Mesenchymal stem cell (in vitro differentiated cells and primary cell): ENCODE measurements around the gene ABCA4.

Experiments used
- DNase-seq: peaks from one replicate; pipeline ENCODE4 v3.0.0-alpha.2; 2013
- H2AFZ ChIP-seq: one replicate; pipeline ENCODE4 v1.6.1; 2013; ENCODE audit warnings: low read depth, mild to moderate bottlenecking, control low read depth, inconsistent platforms, low read length, moderate library complexity
- H2AK5ac ChIP-seq: 2 replicates; pipeline ENCODE4 v1.6.1; 2013; ENCODE audit warnings: low read length, moderate library complexity, mild to moderate bottlenecking, inconsistent platforms; ENCODE audit not compliant: severe bottlenecking
- H2BK120ac ChIP-seq: one replicate; pipeline ENCODE4 v1.6.1; 2013; ENCODE audit warnings: low read depth, mild to moderate bottlenecking, inconsistent platforms, low read length, moderate library complexity
- H2BK12ac ChIP-seq, 2 experiments: one replicate each; pipeline ENCODE4 v1.6.1; 2013; ENCODE audit warnings: inconsistent platforms in 2 of 2, low read length in 2 of 2, mild to moderate bottlenecking in 2 of 2, moderate library complexity in 2 of 2, control low read depth in 1 of 2
- H2BK15ac ChIP-seq: one replicate; pipeline ENCODE4 v1.6.1; 2013; ENCODE audit warnings: mild to moderate bottlenecking, low read depth, inconsistent platforms; ENCODE audit not compliant: poor library complexity, severe bottlenecking
- H2BK5ac ChIP-seq: 2 replicates; pipeline ENCODE4 v1.6.1; 2013; ENCODE audit warnings: low read depth, mild to moderate bottlenecking, low read length, control low read depth, inconsistent platforms; ENCODE audit not compliant: poor library complexity, severe bottlenecking
- H3K14ac ChIP-seq, 2 experiments: one replicate each; pipeline ENCODE4 v1.6.1; 2013; ENCODE audit warnings: inconsistent platforms in 2 of 2, low read length in 2 of 2, control low read depth in 1 of 2, mild to moderate bottlenecking in 1 of 2, moderate library complexity in 1 of 2
- H3K18ac ChIP-seq, 2 experiments: one replicate each; pipeline ENCODE4 v1.6.1; 2013; ENCODE audit warnings: inconsistent platforms in 2 of 2, low read length in 2 of 2, control low read depth in 1 of 2, low read depth in 1 of 2, mild to moderate bottlenecking in 1 of 2
- H3K23ac ChIP-seq, 2 experiments: one replicate each; pipeline ENCODE4 v1.6.1; 2013; ENCODE audit warnings: inconsistent platforms in 2 of 2, low read length in 2 of 2, mild to moderate bottlenecking in 2 of 2, moderate library complexity in 2 of 2, control low read depth in 1 of 2
- H3K27ac ChIP-seq: 2 replicates; pipeline ENCODE4 v1.5.1; 2013; ENCODE audit warnings: mild to moderate bottlenecking, moderate library complexity, low read length, control low read depth, inconsistent platforms; ENCODE audit not compliant: poor library complexity, severe bottlenecking
- H3K27me3 ChIP-seq, 2 experiments: 2 replicates each; pipeline versions ENCODE4 v1.6.1 to v1.7.0; 2013; ENCODE audit warnings: low read length in 2 of 2, mild to moderate bottlenecking in 2 of 2, moderate library complexity in 2 of 2, control low read depth in 1 of 2, inconsistent platforms in 1 of 2; ENCODE audit not compliant: control insufficient read depth in 1 of 2, insufficient read depth in 1 of 2
- H3K36me3 ChIP-seq, 2 experiments: 2 replicates each; pipeline versions ENCODE4 v1.6.1 to v1.7.0; 2013; ENCODE audit warnings: low read length in 2 of 2, control low read depth in 1 of 2, inconsistent platforms in 1 of 2, low read depth in 1 of 2, mild to moderate bottlenecking in 1 of 2; ENCODE audit not compliant: insufficient read depth in 2 of 2, control insufficient read depth in 1 of 2
- H3K4ac ChIP-seq, 2 experiments: one replicate each; pipeline ENCODE4 v1.6.1; 2013; ENCODE audit warnings: inconsistent platforms in 2 of 2, low read length in 2 of 2, mild to moderate bottlenecking in 2 of 2, moderate library complexity in 2 of 2, control low read depth in 1 of 2, low read depth in 1 of 2
- H3K4me1 ChIP-seq: 2 replicates; pipeline ENCODE4 v1.6.1; 2013; ENCODE audit warnings: low read depth, low read length, control low read depth; ENCODE audit not compliant: control insufficient read depth, insufficient read depth
- H3K4me2 ChIP-seq: 2 replicates; pipeline ENCODE4 v1.6.1; 2013; ENCODE audit warnings: low read length, mild to moderate bottlenecking, inconsistent platforms; ENCODE audit not compliant: poor library complexity, severe bottlenecking
- H3K4me3 ChIP-seq, 2 experiments: 2 replicates each; pipeline versions ENCODE4 v1.5.1 to v1.7.0; 2013; ENCODE audit warnings: low read length in 2 of 2, mild to moderate bottlenecking in 2 of 2, control low read depth in 1 of 2, low read depth in 1 of 2; ENCODE audit not compliant: insufficient read depth in 1 of 2
- H3K79me1 ChIP-seq: replicated peaks from 2 replicates; pipeline ENCODE4 v1.6.1; 2013; ENCODE audit warnings: mild to moderate bottlenecking, control low read depth, low read length, inconsistent platforms; ENCODE audit not compliant: poor library complexity, severe bottlenecking
- H3K9ac ChIP-seq: 2 replicates; pipeline ENCODE4 v1.7.0; 2013; ENCODE audit warnings: mild to moderate bottlenecking, low read length, moderate library complexity
- H3K9me3 ChIP-seq: 2 replicates; pipeline ENCODE4 v1.7.0; 2013; ENCODE audit warnings: mild to moderate bottlenecking, low read length; ENCODE audit not compliant: control insufficient read depth
- H4K8ac ChIP-seq: one replicate; pipeline ENCODE4 v1.6.1; 2013; ENCODE audit warnings: inconsistent platforms, mild to moderate bottlenecking, low read length, moderate library complexity
- H4K91ac ChIP-seq: one replicate; pipeline ENCODE4 v1.6.1; 2013; ENCODE audit warnings: mild to moderate bottlenecking, low read length, inconsistent platforms
- WGBS: methylation state at CpG from one replicate; pipeline ENCODE4 v1.1.7; 2013; ENCODE audit warnings: mixed read lengths; 5-methylcytosine and 5-hydroxymethylcytosine counted together

ABCA4 gene

DNA sequence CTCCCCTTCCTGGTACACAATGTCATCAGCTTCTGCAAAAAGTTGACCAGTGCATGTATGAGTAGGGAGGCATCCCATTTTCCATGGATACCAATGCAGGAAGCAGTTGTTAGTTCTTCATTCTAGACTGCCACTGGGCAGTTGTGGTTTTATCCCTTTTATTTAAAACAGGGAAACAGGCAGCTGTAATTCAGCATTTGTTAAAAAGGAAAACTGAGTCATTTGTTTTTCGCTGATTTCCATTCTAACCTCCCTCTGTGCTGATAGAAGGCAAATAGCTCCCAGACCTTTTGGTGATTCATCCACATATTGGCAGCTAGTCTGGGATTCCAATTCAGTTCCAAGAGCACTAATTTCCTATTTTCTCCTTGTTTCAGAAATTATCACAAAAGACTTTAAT, 21.1 kb upstream of the ABCA4 start:
- no peak overlapping the region for H3K14ac ChIP-seq
- peak overlapping the region; percentile 34 for H3K9ac ChIP-seq

DNA sequence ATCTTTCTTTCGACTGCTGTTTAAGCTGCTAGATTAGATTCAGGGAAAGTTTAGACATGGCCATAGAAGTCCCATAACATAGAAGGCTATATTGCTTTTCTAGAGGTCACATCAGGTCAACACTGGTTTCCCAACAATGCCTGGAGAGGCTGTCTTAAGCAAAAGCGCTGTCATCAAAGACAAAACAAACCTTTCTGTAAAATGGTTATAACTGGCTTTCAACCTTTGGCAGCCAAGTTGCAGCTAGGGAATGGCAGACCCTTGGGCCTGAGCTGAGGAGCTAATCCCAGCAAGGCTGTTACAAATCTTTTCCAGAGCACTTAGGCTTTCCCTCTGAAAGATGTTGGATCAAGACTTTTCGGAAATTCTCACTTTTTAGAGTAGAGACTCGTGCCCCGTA, 11.2 kb upstream of the ABCA4 start:
- WGBS, result 92% methylated on average over 5 of the region's 5 CpGs
- no peak overlapping the region for H2BK120ac ChIP-seq

More for the DNA sequence above, 21.1 kb upstream of the ABCA4 start:
- no peak overlapping the region for H3K4me2 ChIP-seq
- H4K8ac ChIP-seq, result no peak overlapping the region
- no peak for DNase-seq
- no peak overlapping the region for H2BK120ac ChIP-seq
- no peaks in the 10 kb centered on the region for H3K27me3 ChIP-seq
- no peak overlapping the region for H2BK12ac ChIP-seq
- H2BK15ac ChIP-seq, result no peak overlapping the region
- H3K79me1 ChIP-seq, result no peaks in the 10 kb centered on the region
- H3K36me3 ChIP-seq, result no peaks in the 10 kb centered on the region
- H2AK5ac ChIP-seq, result no peak overlapping the region
- H4K91ac ChIP-seq, result no peak overlapping the region
- no peak overlapping the region for H3K18ac ChIP-seq
- H3K4me3 ChIP-seq, result no peak overlapping the region
- peaks cover 2% of the 10 kb centered on the region for H3K4me1 ChIP-seq
- no peak overlapping the region for H2BK5ac ChIP-seq
- H3K27ac ChIP-seq, result no peak overlapping the region
- no peaks in the 10 kb centered on the region for H3K9me3 ChIP-seq
- H3K4ac ChIP-seq, result no peak overlapping the region
- WGBS, result 77% methylated on average over 1 of the region's 1 CpG
- H2AFZ ChIP-seq, result no peak overlapping the region
- H3K23ac ChIP-seq, result no peak overlapping the region

DNA sequence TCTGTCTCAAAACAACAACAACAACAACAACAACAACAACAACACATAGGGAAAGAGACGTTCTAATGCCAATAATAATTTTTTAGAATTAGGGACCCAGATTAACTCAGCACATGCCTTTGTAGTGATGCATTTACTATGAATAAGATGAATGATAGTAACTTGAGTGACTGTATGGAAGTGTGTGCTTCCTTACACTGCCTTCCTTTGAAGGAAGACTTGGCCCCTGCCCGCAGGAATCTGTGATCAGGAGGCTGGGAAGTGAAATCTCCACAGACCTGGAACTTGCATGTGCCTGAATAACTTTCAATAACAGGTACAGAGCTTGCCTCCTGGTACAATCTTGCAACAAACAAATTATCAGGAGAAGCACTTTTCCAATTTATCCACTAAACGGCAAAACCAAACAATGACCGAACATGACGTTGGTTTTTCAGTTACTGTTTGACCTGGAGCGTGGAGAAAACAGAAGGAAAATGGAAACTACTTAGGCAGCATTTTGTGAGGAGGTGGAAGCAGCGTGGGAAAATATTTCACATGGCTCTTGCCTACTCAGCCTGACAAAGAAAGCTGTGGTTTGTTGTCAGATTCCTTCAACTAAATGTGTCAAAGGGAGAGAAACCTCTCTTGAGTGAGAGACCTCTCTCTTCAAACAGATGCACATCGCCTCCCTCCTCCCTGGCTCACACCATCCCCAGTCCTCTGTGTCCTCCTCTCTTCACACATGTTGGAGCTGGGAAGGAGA, 10.1 kb upstream of the ABCA4 start:
- peak; percentile 55 for DNase-seq
- H2BK5ac ChIP-seq, result no peak overlapping the region

More for the DNA sequence above, 11.2 kb upstream of the ABCA4 start:
- Histone ChIP-seq H3K36me3 (no peaks in the 10 kb centered on the region), H3K27me3 (no peaks in the 10 kb centered on the region), H3K4me1 (peaks cover 3% of the 10 kb centered on the region), H3K9ac (no peak overlapping the region), H4K91ac (no peak overlapping the region), H3K23ac (no peak overlapping the region), H2BK12ac (no peak overlapping the region), H3K4ac (no peak overlapping the region), H2BK15ac (no peak overlapping the region), H3K79me1 (no peaks in the 10 kb centered on the region), H3K18ac (no peak overlapping the region), H3K9me3 (no peaks in the 10 kb centered on the region), H2AFZ (no peak overlapping the region), H2BK5ac (no peak overlapping the region), H3K4me3 (no peak overlapping the region), H2AK5ac (no peak overlapping the region), H3K27ac (no peak overlapping the region), H3K4me2 (no peak overlapping the region), H3K14ac (no peak overlapping the region), H4K8ac (no peak overlapping the region)
- no peak for DNase-seq

DNA sequence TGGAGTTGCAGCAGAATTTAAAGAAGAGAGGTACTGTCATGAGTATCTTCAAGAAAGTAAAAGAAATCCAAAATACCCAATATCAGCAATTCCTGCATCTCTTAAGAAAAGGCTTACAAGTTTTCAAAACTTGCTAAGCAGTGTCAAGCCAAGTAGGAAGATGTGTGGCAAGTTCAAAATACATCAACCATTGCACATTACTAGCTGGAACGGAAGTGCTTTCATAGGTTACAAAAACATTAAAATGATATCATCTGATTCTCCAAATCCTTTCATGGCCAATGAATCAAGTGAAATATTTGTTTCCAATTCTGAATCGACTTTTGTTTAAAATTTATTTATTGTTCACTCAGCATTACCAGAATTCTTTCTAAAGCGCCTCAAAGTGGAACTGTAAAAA, 5.7 kb upstream of the ABCA4 start:
- no peak overlapping the region for H3K4ac ChIP-seq
- no peaks in the 10 kb centered on the region for H3K36me3 ChIP-seq
- H3K4me2 ChIP-seq, result no peak overlapping the region
- H3K23ac ChIP-seq, result no peak overlapping the region
- no peak overlapping the region for H2BK15ac ChIP-seq
- no peak overlapping the region for H3K27ac ChIP-seq
- H3K79me1 ChIP-seq, result no peaks in the 10 kb centered on the region
- peaks cover 12% of the 10 kb centered on the region for H3K4me1 ChIP-seq
- H2AFZ ChIP-seq, result no peak overlapping the region
- H2BK12ac ChIP-seq, result no peak overlapping the region
- H3K14ac ChIP-seq, result no peak overlapping the region
- H3K9ac ChIP-seq, result no peak overlapping the region
- H4K8ac ChIP-seq, result no peak overlapping the region
- H2BK5ac ChIP-seq, result no peak overlapping the region
- H3K27me3 ChIP-seq, result no peaks in the 10 kb centered on the region
- H3K9me3 ChIP-seq, result no peaks in the 10 kb centered on the region
- no peak overlapping the region for H2AK5ac ChIP-seq
- no peak for DNase-seq
- WGBS, result 100% methylated on average over 1 of the region's 3 CpGs
- no peak overlapping the region for H4K91ac ChIP-seq
- H3K4me3 ChIP-seq, result no peak overlapping the region
- no peak overlapping the region for H2BK120ac ChIP-seq
- no peak overlapping the region for H3K18ac ChIP-seq

More for the DNA sequence above, 10.1 kb upstream of the ABCA4 start:
- Histone ChIP-seq H3K4ac (no peak overlapping the region), H4K8ac (no peak overlapping the region), H3K4me1 (peaks cover 6% of the 10 kb centered on the region), H3K18ac (no peak overlapping the region), H3K9me3 (no peaks in the 10 kb centered on the region), H2AK5ac (no peak overlapping the region), H3K36me3 (no peaks in the 10 kb centered on the region), H3K23ac (no peak overlapping the region), H2BK15ac (no peak overlapping the region), H3K79me1 (no peaks in the 10 kb centered on the region), H3K9ac (no peak overlapping the region), H2AFZ (no peak overlapping the region), H2BK12ac (no peak overlapping the region), H3K4me2 (peak overlapping the region; percentile 15), H3K14ac (no peak overlapping the region), H3K27ac (peak overlapping the region; percentile 68), H3K4me3 (no peak overlapping the region), H3K27me3 (no peaks in the 10 kb centered on the region), H2BK120ac (no peak overlapping the region), H4K91ac (no peak overlapping the region)
- 87% methylated on average over 7 of the region's 8 CpGs for WGBS
